NCI-H2171 (cell line): ENCODE data around the gene KRT2.

ENCODE experiments used
- DNase-seq: peaks from one replicate; lab custom pipeline; 2025; lab: John Stamatoyannopoulos, UW

Gene KRT2

DNA sequence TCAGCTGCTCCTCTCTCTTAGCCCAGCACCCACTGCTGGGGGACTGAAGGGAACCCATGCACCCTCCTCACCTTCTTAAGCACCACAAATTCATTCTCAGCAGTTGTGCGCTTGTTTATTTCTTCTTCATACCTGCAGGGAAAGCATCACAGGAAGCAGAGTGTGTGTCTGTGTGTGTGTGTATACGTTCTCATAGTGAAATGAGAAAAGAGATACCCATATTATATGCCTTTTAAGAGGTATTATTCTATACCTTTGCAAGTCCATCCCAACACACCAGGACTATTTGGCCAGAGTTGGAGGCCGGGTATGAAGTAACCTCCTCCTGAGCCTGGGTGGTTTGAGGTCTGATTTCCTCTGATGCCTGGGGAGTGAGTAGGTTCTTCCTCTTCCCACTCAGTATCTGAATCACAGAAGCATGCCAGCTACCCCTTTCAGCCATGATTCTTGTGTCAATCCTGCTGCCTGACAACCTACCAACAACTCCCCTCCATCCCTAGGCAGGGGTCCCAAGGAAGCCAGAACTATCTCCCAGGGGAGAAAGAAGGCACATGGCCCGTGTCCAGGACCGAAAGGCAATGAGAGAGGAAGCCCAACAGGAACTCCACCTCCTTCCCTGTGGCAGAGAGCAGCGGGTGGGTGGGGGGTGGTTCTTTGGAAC, 36.7 kb downstream of the KRT2 start:
- DNase-seq, result no peak

DNA sequence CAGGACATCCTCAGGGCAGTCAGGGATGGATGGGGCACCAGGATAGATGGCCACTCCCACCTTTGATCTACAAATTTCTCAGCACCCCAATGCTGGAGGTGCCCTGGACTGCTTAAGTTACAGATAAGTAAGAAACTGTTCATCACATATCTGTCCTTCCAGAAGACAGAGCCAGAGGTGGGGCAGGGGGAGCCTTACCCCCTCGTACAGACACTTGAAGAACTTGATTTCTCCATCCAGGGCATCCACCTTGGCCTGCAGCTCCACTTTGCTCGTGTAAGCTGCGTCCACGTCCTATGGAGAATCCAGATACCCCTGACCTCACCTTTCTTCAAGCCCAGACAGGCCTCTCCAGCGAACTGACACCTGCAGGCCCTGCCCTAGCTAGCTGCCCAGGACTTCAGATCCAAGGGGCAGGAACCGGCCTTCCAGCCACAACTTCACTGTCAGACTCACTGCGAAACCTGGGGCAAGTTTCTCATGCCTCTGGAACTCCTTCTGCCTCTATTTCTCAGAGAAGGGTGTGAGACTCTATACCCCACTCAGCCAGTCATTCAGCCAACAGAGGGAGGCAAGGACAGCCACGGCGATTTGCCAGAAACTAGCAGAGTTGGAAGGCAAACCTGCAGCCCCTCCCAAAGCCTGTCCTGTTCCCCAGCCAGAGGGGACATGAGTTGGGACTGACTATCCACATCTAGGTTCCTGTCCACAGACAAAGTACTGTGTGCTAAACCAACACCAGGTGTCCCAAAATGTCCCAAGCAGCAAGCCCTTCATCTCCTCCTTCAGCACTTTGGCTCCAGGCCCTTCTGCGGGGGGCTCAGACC, 37.4 kb downstream of the KRT2 start:
- DNase-seq, result no peak

DNA sequence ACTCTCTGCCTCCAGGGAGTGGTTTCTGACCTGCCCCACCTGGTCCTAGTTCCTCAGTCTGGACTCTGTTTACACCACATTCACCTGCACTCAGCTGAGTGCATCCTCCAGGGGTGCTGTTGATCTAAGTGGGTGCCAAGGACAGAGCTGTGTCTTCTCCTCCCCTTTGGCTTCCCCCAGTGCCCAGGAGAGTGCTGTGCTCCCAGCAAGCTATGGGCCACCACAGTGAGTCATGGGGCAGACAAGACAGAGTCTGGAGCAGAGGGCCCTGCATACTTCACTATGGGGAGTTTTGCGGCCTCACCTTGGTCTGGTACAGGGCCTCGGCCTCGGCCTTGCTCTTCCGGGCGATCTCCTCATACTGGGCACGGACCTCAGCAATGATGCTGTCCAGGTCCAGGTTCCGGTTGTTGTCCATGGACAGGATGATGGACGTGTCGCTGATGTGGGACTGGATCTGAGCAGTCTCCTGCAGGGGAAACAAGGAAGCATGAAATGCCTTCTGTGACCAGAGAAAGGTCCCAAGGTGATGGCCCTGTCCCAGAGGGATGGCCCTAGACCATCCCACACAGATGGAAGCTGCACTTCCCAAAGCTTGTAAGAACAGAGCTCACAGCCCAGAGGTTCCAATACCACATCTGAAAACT, 38.5 kb downstream of the KRT2 start:
- DNase-seq, result no peak

DNA sequence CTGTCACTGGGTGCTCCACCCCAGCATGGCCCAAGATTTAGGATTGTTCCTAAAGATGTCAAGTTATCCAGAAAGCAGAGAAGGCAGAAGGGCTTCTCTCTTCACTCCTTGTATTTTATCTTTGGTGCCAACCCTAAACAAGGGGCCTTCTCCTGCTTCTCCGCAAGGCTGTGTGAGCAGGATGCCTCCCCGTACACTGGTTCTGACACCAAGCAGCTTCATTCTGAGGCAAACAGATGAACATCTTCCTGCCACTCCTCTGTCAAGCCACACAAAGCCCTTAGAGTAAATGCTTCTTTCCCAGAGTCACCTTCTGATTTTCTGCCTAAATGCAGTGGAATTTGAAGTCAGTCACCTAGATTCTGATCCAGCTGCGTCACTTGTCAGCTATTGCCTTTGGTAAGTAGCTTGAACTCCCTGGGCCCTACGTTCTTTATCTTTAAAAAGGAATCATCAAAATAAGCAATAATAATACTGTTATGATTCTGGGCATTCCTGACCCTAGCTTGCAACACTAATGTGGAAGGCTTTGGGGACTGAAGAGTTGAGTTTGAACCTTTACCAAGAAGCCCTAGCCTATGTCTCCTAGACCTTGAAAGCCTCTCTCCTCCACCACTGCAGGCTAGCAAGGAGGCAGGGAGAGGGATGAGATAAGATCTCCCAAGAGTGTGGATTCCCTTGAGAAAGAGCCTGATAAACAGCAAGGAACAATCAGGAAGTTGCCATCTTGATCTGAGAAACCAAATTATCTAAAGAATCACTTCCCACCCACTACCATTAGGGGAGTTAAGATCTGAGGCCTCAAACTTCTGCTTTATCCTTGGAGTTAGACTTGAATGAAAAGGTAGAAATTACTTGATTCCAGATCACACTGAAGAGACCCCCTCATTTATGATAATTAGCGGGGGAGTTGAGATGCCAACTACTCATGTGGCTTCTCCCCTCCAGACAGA, 39.3 kb downstream of the KRT2 start:
- DNase-seq, result no peak

DNA sequence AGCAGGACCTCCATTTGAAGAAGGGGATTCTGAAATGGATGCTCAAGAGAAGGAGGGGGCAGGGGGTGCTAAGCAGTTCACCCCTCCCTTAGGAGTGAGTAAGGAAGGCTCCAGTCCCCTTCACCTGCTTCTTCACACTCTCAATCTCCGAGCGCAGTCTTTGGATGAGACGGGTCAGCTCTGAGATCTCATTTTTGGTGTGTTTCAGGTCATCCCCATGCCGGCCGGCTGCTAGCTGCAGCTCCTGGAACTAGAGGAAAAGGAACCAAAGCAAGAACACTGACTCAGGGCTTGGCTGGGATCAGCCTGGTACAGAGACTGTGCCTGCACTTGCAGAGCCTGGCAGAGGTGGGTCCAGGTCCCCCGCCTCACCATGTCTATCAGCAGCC, 40.9 kb downstream of the KRT2 start:
- no peak for DNase-seq

DNA sequence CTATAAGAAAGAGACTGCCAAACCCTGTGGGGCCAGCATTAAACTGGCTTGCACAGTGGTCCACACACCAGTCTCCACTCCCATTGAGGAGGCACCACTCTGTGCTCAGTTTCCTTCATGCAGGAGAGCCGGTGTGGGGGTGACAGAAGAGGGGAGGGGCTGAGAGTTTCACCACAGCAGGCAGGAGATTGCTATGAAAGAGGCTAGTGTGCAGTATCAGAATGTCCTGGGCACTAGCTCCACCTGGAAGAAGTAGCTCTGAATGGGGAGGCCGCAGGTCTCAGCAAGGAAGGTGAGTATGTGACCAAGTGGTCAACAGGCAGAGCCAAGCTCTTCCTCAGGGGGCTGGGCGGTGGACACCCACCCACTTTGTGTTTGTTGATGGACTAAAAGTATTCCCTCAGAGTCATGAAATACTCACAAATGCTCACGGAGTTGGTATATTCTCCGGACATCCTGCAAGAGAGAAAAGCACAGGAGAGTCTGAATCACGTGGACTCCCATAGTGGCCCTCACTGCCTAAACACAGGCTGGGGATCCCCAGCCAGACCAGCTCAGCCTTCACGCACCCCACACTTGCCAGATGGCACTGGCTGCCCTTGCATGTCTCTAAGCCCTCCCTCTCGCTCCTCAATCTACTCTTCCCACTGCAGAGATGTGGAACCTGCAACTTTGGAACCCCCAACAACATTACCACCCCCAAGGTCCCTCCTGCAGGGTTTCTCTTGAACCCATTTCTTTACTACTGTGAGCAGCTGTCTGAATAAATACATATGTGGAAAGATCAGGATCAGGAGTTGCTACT, 43.0 kb downstream of the KRT2 start:
- no peak for DNase-seq

DNA sequence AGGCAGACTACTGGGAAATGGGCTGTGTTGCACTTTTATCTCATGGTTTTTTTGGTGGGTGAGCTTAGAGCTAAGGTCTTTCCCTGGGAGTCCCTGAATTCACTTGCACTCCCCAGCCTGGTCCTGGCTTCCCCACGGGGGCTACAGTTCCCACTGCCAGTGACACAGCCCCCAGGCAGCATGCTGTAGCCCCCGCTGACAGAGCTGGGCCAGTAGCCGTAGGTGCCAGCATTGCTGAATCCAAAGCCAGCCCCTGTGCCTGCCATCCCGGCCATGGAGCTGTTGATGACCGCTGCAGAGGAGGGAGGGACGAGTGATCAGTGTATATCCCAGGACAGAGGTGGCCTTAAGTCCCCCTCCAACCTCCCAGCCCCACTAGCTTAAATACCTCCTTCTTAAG, 43.9 kb downstream of the KRT2 start:
- DNase-seq, result no peak

DNA sequence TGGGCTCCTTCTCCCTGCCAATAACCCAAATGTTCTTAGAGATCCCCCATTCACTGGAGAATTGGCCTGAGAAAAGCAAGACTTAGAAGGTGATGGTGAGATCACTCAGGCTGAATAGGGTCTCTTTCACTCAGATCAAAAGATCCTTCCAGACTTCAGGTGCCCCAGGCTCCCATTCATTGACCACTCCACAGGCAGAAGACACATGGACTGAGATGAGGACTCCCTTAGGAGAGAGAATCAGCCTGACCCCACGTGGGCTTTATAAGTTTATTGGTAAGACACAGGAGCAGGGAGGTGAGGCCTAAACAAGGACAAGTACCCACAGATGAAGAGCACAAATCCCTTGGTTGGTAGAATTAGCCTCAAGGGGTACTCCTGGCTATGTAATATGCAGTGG, 44.7 kb downstream of the KRT2 start:
- DNase-seq, result no peak

DNA sequence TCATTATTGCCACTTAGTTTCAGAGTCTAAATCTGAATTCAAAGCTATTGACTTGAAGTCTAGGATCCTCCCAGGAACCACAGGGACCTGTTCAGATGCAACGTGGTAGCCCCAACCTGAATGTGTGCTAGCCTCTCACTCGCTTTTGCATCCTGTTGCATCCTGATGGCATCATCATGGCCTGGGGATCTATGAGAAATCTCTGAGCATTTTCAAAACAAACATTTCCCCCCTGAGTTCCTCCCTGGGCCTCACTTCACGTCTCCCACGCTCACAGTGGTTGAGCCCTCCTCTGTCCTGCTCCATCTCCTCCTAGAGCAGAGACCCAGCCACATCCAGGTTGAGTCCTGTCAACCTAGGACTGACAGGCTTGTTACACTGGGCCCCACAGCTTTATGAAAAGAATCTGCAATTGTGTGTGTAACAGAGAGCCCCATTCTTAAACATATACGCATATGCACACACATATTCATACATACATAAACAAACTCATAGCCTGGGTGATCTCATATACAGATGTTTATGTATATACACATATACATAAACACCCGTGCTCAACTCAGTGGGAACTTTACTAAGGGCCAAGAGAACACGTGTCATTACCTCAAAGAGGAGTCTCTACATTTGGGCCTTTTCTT, 45.3 kb downstream of the KRT2 start:
- DNase-seq, result no peak

DNA sequence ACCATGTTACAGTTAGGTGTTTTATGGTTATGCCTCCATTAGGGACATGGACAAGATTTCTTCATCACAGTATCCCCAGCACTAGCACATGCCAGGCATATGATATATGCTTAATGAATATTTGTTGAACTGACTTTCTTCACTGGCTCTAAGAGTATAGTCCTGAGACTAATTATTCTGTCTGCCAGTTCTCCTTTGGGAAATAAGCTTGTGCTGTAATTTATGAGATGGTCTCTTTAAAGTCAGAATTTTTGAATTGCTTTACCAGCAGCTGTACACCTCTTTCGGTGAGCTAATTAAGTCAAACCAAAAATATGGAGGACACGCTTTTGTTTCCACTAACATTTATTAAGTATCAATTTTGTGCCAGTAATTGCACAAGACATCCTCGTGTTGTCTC, 45.9 kb downstream of the KRT2 start:
- no peak for DNase-seq

DNA sequence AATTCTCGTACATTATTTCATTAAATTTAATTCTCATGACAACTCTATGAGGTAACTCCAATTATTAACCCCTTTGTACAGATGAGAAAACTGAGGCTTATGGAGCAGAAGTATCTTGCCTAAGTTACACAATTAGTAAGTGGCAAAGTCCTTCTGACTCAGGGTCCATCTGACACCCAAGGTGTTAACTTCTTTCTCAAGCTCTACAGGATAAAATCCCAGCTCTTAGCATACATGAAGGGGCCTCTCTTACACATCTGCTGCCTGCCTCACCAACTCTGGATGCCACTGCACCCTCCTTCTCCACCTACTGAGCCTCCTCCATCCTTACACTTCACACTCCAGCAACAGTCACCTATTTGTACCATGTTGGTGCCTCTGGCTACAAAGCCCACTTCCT, 46.5 kb downstream of the KRT2 start:
- no peak for DNase-seq

DNA sequence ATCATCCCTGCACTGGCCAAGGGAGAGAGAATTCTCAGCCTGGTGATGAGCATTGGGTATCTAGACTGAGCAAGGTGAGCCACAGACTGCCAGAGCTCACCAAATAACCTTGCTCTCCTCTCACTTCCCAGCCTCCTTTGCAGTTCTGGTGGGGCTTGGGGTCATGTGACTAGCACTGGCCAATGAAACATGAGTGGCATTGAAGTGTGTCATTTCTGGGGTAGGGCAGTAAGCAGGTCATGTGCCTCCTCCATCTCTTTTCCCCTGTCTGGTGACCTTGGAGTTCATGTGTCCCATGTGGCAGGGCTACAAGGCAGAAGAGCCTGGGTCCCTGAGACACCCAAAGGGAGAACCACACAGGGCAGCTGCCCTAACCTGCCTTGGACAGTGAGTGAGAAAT, 47.2 kb downstream of the KRT2 start:
- no peak for DNase-seq

DNA sequence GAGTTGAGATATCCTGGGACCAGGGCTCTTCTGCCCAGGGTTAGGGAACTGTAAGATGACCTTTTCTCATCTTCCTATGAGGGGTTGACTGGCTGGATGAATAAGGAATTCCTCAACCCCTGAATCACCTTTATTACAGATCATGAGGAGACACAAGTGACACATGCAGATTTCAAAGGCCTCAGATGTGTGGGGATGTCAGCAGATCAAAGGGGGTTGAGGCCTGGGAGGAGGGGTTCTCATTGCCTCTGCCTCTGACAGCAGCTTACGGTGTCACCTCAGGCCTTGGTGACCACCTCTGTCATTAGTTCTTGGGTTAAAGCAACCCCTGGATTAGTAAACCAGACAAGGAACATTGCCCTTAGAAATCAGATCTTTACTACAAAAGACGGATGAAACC, 48.7 kb downstream of the KRT2 start:
- no peak for DNase-seq

DNA sequence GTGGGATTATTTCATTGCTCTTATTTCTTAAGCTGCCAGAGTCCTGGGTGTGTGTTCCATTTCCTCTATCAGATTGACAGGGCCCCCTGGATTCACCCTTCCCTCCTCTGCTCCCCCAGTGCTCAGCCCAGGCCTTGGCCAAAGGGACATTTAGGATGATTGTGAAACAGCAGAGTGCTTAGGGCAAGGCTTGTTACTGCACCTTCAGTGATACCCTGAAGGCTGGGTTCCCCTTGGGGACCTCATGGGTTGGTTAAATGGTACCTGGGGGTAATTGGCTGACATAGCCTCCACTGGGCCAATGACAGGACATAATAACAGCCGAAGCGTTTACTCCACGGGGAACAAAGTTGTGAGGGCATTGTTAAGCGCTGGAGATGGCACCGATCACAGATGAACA, 49.5 kb downstream of the KRT2 start:
- DNase-seq, result no peak

DNA sequence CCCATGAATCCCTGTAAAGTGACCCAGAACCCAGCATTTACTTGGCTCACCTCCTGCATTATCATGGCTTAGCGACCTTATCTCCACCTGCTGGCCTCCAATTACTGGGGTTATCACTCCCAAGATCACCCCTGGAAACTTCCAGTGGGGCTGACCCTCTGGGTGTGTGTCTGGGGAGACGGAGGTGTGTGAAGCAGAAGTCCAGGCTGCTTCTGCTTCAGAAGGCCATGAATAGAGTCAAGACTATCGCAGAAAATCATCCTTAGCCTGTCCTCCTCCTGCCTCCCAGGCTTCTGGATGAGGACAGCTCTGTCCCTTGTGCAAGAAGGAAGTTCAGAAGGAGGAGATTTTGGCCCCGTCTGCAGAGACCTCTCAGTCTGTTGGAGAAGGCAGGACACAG, 50.3 kb downstream of the KRT2 start:
- no peak for DNase-seq

DNA sequence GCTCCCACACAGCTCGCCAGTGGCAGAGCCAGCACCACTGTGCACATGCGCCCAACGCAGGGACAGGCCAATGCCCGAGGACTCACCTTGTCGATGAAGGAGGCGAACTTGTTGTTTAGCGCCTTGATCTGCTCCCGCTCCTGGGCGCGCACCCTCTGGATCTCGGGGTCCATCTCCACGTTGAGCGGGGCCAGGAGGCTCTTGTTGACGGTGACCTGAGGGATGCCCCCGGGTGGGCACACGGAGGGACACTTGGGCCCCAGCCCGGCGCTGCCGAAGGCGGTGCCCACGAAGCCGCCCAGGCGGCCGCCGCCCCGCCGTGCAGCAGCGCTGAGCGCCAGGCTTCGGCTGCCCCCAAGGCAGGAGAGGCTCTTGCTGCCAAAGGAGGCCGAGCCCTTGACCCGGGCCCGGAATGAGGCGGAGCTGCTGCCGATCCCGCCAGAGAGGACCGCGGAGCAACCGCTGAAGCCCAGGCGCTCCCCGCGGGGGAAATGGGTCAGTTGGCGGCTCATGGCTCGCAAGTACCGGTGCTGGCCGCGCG, 51.0 kb downstream of the KRT2 start, which contains the start of gene KRT72:
KRT72 (minus strand) TSS at position 523 of the 541 bp plus-strand sequence; CDS start at position 512, 11 bp downstream.
- no peak for DNase-seq

DNA sequence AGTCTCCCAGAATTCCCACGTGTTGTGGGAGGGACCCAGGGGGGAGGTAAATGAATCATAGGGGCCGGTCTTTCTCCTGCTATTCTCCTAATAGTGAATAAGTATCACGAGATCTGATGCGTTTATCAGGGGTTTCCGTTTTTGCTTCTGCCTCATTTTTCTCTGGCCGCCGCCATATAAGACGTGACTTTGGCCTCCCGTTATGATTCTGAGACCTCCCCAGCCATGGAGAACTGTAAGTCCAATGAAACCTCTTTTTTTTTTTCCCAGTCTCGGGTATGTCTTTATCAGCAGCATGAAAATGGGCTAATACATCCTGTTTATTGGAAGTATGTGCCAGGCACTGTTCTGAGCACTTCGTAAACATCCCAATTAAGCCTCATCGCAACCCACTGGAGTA, 51.5 kb downstream of the KRT2 start:
- DNase-seq, result no peak

DNA sequence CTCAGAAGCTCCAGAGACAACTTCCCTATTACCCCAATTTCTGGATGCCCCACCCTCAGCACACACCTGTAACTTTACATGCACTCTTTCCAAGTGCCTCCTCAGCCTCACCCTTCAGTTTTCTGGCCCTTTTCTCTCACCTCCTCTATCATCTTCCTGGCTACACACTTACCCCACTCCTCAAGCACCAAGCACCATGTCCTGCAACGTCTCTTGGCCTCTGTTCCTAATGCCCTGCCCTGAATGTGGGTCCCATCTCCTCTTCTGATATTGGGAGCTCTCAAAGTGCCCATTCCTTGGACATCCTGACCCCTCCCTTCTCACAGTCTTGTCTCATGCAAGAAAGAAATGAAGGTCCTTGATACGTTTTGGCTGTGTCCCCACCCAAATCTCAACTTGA, 51.9 kb downstream of the KRT2 start:
- no peak for DNase-seq

DNA sequence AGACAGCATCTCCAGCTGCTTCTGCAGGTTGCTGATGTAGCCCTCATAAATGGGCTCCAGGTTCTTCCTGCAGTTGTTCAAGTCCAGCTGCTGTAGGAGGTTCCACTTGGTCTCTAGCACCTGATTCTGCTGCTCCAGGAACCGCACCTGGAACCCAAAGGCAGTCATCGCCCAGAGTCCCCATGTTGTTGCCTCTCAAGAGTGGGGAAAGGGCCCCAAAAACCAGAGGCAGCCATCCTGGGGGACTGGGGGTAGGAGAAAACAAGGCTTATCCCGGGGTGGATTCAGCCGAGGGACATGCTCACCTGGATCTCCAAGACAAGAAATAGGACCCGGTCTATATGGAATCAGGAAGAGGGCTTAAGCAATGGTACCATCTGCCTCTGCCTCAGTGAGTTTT, 53.0 kb downstream of the KRT2 start:
- DNase-seq, result no peak
